AG09309 (cell line): ENCODE measurements around the gene BEGAIN.
A peak's percentile ranks its signal among the peaks of the same experiment; 100 is the strongest.
"Not testable (repeated sequence)": the region's sequence is repeated elsewhere in the genome, so short reads cannot be mapped to it uniquely, and the experiment has no call there.

ENCODE experiments used
- DNase-seq: peaks from one replicate; pipeline ENCODE4 v3.0.0-alpha.2; 2010; ENCODE audit warnings: low read depth
- H3K4me3 ChIP-seq: 2 replicates; pipeline ENCODE4 v1.5.1; 2011; ENCODE audit warnings: mild to moderate bottlenecking, low read depth, low read length, moderate library complexity; ENCODE audit not compliant: control insufficient read depth
- CTCF ChIP-seq: IDR thresholded peaks from 2 replicates; pipeline ENCODE4 v1.5.1; 2011; ENCODE audit warnings: mild to moderate bottlenecking, low read depth, low read length, inconsistent platforms; ENCODE audit not compliant: insufficient read depth, control insufficient read depth; ENCODE audit errors: missing control alignments

Gene BEGAIN

DNA sequence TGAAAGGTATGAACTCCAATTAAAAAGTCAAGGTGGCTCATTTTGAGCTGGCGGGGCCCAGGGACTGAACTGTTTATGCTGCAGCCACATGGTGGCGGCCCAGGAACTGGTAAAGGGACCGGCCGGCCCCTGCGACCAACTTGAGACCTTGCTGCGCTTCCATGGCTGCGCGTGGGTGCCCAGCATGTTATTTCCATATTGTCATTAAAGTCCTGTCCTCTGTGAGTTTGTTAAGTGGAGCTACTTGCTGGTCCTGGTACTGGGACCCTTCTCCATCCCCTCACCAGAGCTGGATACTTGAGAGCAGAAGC is 62.3 kb downstream of the BEGAIN start:
- DNase-seq: no peak
- no peak overlapping the region for H3K4me3 ChIP-seq
- peak; percentile 29 for TF ChIP-seq CTCF

DNA sequence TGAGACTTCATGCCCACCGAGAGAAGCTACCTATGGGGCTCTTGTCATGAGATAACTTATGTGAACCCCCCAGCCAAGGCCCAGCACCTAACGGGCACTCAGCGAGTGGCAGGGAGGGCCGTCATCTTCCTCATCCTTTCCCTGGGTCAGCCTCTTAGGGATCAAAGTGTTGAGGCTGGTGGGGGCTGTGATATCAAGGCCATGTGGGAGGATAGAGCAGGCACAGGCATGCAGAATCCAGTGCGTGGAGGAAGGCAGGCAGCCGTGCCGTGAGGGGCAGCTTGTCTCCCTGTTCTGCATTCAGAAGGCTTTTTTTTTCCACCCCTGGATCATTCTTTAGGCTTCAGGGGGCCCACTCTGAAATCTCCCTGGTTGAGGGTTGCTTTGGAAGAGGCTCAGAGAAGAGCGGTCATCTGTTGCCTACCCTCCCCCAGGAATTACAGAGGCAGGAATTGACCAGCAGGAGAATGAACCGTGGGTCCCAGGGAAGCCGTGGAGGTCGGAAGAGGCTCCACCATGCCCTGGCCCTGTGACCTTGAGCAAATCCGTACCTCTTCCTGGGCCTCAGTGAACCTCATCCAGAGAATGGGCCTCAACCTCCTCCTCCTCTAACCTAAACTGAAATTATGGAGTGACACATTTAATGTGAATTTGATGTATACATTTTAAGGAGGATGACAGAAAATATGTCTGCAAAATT is 62.8 kb downstream of the BEGAIN start:
- DNase-seq: no peak
- TF ChIP-seq CTCF: no peak
- H3K4me3 ChIP-seq: no peak overlapping the region

GRCh38 chr14:100523843-100524169 is 63.4 kb downstream of the BEGAIN start:
- no peak for TF ChIP-seq CTCF
- H3K4me3 ChIP-seq: no peak overlapping the region
- no peak for DNase-seq

- TF ChIP-seq CTCF: no peak
- DNase-seq: no peak
- H3K4me3 ChIP-seq: no peak overlapping the region
These were observed 63.9 kb downstream of the BEGAIN start for GRCh38 chr14:100523131-100523842.

- TF ChIP-seq CTCF: no peak
- H3K4me3 ChIP-seq: no peak overlapping the region
- no peak for DNase-seq
These were observed 64.6 kb downstream of the BEGAIN start for GRCh38 chr14:100522616-100523099.

DNA sequence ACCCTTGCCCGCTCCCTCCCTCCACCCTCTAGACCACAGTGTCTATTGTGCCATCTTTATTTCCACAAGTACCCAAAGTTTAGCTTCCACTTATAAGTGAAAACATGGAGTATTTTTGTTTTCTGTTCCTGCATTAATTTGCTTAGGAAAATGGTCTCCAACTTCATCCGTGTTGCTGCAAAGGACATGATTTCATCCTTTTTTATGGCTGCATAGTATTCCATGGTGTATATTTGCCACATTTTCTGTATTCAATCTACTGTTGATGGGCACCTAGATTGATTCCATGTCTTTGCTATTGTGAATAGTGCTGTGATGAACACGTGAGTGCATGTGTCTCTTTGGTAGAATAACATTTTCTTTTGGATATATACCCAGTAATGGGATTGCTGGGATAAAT is 81.2 kb downstream of the BEGAIN start:
- DNase-seq, H3K4me3 ChIP-seq: not testable (repeated sequence)

DNA sequence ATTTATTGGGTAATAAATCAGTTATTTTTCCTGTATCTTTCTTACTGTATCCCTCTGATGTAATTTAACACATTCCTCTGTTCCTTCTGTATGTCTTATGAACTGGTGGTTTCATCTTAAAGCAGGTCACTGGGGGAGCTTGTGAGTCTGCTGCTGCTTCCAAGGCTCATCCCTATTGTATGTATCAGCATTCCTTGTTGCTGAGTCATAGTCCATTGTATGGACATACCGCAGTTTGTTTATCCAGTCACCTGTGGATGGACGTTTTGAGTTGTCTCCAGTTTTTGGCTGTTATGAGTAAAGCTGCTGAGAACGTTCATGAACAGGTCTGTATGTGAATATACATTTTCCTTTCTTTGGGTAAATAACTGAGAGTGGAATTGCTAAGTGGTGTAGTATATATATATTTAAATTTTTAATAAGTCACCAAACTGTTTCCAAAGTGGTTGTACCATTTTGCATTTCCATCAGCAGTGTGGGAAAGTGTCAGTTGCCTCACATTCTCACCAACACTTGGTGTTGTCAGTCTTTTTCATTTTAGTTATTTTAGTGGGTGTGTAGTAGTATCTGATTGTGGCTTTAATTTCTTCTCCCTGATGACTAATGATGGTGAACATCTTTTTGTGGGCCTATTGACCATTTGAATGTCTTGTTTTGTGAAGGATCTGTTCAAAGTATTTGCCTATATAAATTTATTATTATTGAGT is 82.7 kb downstream of the BEGAIN start:
- no peak for TF ChIP-seq CTCF
- DNase-seq: no peak
- H3K4me3 ChIP-seq: no peak overlapping the region
